Measurements from ENCODE around the gene TSSC4. TPM values are rescaled to one million over a fixed set of nuclear protein-coding genes. Genes with fewer than 3 reads are reported as not detected.
A peak's percentile ranks its signal among the peaks of the same experiment; 100 is the strongest.

The TSSC4 gene
- total and polyA plus RNA-seq, 2 of the 13 experiments (the other 11 are each of a cell fraction or from before 2014, with no cell fraction given), result 16.2 to 58.6 TPM

GRCh38 chr11:2420502-2421225, 20.1 kb downstream of the TSSC4 start (continued):
- TF ChIP-seq ZBTB26 (CRISPR knock-in tag; IDR thresholded peaks at IDR 0.05; ENCODE audit: borderline replicate concordance), result no peak
- TF ChIP-seq SMYD3 (CRISPR knock-in tag; IDR thresholded peaks at IDR 0.05), result no peak
- no peak for TF ChIP-seq TEF (CRISPR knock-in tag; IDR thresholded peaks at IDR 0.05)
- TF ChIP-seq HNRNPL (IDR thresholded peaks at IDR 0.05; ENCODE audit: low read depth, low read length), result peak; percentile 73; the same call in 1 of the 2 replicates
- TF ChIP-seq FIP1L1 (IDR thresholded peaks at IDR 0.05; ENCODE audit: borderline replicate concordance, insufficient read depth, low read depth, low read length), result no peak
- TF ChIP-seq MNT (IDR thresholded peaks at IDR 0.05), result no peak
- no peak for TF ChIP-seq RXRB (CRISPR knock-in tag; IDR thresholded peaks at IDR 0.05; ENCODE audit: borderline replicate concordance)
- TF ChIP-seq ZBTB38 (CRISPR knock-in tag; IDR thresholded peaks at IDR 0.05), result peak; percentile 67
- TF ChIP-seq NFIC (IDR thresholded peaks at IDR 0.05; ENCODE audit: low read length), result no peak
- peak; percentile 58 for TF ChIP-seq JARID2 (CRISPR knock-in tag; IDR thresholded peaks at IDR 0.05; ENCODE audit: insufficient replicate concordance)
- TF ChIP-seq ZHX1 (CRISPR knock-in tag; IDR thresholded peaks at IDR 0.05; ENCODE audit: low read depth), result no peak
- TF ChIP-seq DRAP1 (CRISPR knock-in tag; IDR thresholded peaks at IDR 0.05), result no peak
- no peak for TF ChIP-seq PBX3 (CRISPR knock-in tag; IDR thresholded peaks at IDR 0.05; ENCODE audit: borderline replicate concordance)
- TF ChIP-seq CHD2 (IDR thresholded peaks at IDR 0.05; ENCODE audit: low read depth, low read length), result no peak
- TF ChIP-seq ZNF639 (CRISPR knock-in tag; conservative IDR thresholded peaks at IDR 0.05), result no peak
- TF ChIP-seq ZBTB14 (CRISPR knock-in tag; IDR thresholded peaks at IDR 0.05), result no peak
- 0 out of 2 replicates have a peak, but pooled peaks have one; percentile 72 for TF ChIP-seq MED13 (CRISPR knock-in tag; IDR thresholded peaks at IDR 0.05)
- peak; percentile 80 for TF ChIP-seq RBM39 (IDR thresholded peaks at IDR 0.05; ENCODE audit: low read depth, low read length, poor library complexity, severe bottlenecking)

Data from HepG2 (cell line).